ENCODE results near the gene RAP1GAP2.

DNA sequence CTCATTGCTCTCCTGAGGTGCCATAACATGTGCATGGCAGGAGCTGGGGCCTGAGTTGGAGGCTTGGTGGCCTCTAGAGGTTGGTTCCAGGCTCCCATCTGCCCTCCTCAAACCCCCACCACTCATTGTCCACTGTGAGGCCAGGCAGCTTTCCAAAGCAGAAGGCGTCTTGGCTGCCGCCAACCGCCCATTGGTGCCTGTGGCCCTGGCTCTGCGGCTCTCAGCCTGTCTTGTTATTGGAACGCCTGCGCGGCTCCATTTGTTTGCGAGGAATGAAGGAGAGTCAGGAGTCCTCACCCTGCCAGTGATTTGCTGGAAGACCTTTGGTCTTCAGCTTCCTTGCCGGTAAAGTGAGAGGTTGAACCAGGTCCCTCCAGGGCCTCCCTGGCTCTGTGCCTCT, 223.5 kb downstream of the RAP1GAP2 start:
- no peak for TF ChIP-seq EZH2 (IDR thresholded peaks at IDR 0.05; ENCODE audit: insufficient read depth, poor library complexity, severe bottlenecking)
- TF ChIP-seq EZH2phosphoT487 (IDR thresholded peaks at IDR 0.05; ENCODE audit: insufficient read depth, low read depth), result no peak
